GM12874 (cell line): ENCODE measurements around the gene LIN37.

Source experiments
- TF ChIP-seq, protein P1 (sequence below): IDR thresholded peaks from 2 replicates; pipeline ENCODE4 v1.5.1; 2011; ENCODE audit warnings: low read depth, mild to moderate bottlenecking, control low read depth, low read length, moderate library complexity; ENCODE audit not compliant: insufficient read depth

Gene LIN37

DNA sequence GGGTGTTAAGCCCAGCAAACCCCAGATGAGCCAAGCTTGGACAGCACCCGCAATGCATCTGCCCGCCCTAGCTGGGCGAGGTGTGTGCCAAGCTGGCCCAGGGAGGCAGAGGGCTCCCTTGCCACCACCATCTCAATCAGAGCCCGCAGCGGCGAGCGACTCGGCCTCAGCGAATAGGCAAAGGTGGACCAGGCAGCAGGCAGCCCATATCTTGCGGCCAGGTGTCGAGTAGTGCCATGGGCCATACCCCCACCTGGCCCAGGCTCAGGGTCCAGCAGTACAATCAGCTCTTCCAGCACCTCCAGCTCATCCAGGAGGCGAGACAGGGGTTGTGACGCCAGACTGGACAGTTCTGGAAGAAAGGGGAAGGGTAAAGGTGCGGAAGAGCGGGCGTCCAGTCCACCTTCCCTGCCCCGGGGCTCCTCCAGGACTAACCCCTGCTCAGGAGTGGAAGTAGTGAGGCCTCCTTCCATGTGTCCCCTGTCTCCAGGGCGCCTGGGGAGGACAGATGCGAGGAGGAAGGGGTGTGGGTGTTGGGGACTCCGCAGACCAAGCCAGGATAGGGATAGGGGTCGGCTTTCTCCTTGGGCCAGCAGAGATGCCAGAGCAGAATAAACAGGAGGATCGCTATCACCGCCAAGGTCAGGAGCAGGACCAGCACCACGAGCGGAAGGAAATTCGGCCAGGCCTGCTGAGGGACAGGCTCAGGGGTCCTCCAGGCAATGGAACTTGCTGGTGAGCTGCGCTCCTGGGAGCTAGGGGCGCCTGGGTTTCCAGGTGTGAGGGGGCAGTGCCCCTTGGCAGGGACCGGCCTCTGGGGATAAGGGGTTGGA is 8.9 kb upstream of the LIN37 start:
- TF ChIP-seq, protein P1, sequence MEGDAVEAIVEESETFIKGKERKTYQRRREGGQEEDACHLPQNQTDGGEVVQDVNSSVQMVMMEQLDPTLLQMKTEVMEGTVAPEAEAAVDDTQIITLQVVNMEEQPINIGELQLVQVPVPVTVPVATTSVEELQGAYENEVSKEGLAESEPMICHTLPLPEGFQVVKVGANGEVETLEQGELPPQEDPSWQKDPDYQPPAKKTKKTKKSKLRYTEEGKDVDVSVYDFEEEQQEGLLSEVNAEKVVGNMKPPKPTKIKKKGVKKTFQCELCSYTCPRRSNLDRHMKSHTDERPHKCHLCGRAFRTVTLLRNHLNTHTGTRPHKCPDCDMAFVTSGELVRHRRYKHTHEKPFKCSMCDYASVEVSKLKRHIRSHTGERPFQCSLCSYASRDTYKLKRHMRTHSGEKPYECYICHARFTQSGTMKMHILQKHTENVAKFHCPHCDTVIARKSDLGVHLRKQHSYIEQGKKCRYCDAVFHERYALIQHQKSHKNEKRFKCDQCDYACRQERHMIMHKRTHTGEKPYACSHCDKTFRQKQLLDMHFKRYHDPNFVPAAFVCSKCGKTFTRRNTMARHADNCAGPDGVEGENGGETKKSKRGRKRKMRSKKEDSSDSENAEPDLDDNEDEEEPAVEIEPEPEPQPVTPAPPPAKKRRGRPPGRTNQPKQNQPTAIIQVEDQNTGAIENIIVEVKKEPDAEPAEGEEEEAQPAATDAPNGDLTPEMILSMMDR = no peak

- TF ChIP-seq, protein P1 = no peak
Measured at GRCh38 chr19:35740108-35740422, 8.3 kb upstream of the LIN37 start.

GRCh38 chr19:35740423-35741202 is 7.8 kb upstream of the LIN37 start:
- TF ChIP-seq, protein P1 = peak; percentile 28

DNA sequence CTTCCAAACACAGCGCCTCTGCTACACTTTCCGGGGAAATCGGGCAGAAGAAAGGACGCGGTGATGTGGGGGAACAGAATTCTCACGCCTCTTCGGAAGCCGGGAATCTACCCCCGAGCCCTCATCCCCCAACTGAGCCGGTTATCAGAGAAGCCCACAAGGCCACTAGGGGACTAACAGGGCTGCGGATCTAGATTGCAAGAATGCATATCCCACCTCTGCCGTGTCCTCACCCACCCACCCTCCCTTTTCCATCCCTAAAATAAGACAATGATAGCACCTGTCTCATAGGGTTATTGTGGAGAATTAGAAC is 7.2 kb upstream of the LIN37 start:
- TF ChIP-seq, protein P1 = no peak

GRCh38 chr19:35742121-35742724 is 6.2 kb upstream of the LIN37 start, which contains the start of gene IGFLR1:
IGFLR1 (minus strand) TSS chr19:35742452; CDS start chr19:35741180, 1,272 bp downstream.
- TF ChIP-seq, protein P1 = no peak

GRCh38 chr19:35743640-35744429 is 4.5 kb upstream of the LIN37 start:
- TF ChIP-seq, protein P1 = no peak
